GM12801 (cell line): ENCODE results near the gene DCDC1.

ENCODE experiments used
- TF ChIP-seq, protein P1 (sequence below): IDR thresholded peaks from one replicate; pipeline ENCODE4 v1.5.1; 2011; ENCODE audit warnings: control low read depth; ENCODE audit not compliant: insufficient read length; ENCODE audit errors: extremely low read depth

The DCDC1 gene

DNA sequence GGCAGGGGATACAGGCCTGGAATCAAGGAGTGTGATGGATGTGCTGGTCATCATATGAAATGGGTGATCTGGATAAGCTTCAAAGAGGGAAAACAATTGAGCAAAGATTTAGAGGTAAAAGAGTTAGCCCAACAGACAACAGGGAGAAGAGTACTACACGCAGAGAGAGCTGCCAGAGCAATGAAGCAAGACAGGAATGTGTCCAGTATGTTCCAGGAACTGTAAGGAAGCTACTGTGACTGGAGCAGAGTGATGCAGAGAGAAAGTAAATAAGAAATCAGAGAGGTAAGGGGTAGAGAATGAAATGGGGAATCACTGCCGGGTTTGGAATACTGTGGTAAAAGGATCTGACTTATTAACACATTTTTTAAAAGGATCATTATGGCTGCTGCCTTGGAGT, 255.1 kb downstream of the DCDC1 start:
- TF ChIP-seq, protein P1, sequence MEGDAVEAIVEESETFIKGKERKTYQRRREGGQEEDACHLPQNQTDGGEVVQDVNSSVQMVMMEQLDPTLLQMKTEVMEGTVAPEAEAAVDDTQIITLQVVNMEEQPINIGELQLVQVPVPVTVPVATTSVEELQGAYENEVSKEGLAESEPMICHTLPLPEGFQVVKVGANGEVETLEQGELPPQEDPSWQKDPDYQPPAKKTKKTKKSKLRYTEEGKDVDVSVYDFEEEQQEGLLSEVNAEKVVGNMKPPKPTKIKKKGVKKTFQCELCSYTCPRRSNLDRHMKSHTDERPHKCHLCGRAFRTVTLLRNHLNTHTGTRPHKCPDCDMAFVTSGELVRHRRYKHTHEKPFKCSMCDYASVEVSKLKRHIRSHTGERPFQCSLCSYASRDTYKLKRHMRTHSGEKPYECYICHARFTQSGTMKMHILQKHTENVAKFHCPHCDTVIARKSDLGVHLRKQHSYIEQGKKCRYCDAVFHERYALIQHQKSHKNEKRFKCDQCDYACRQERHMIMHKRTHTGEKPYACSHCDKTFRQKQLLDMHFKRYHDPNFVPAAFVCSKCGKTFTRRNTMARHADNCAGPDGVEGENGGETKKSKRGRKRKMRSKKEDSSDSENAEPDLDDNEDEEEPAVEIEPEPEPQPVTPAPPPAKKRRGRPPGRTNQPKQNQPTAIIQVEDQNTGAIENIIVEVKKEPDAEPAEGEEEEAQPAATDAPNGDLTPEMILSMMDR: no peak

DNA sequence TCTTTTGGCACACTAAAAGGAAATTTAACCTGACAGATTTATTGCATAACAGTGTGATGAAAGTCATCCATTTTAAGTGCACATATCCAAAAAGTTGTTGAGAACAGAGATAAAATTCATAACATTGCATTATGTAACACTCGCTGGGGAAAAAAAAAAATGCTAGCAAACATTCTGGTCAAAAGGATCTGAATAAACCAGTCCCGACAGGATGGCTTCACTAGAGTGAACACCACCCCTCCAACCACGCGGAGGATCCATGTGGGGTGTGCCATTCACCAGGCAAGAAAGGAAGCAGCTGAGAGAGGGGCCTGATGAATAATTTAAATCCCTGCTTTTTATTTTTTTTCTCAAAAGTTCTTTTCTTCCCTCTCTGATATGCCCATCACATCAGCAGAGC, 258.7 kb downstream of the DCDC1 start:
- TF ChIP-seq, protein P1: no peak

DNA sequence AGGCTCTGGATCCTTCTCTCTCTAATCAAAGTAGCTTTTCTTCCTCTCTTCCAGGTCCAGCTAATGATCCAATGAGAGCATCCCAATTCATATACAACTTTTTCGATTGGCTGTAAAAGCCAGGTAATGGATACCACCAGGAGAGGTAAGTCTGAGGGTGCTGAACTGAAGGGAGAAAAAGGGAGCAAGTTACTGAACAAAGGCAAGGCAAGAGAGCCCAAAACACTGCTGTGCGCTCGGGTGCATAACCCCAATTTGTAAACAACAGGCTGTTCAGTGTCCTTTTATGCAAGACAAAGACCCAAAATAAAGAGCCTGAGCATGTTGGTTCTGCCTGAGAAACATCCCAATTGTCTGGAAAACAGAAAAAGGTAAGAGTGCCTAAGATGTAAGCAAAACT, 260.1 kb downstream of the DCDC1 start:
- TF ChIP-seq, protein P1: no peak

DNA sequence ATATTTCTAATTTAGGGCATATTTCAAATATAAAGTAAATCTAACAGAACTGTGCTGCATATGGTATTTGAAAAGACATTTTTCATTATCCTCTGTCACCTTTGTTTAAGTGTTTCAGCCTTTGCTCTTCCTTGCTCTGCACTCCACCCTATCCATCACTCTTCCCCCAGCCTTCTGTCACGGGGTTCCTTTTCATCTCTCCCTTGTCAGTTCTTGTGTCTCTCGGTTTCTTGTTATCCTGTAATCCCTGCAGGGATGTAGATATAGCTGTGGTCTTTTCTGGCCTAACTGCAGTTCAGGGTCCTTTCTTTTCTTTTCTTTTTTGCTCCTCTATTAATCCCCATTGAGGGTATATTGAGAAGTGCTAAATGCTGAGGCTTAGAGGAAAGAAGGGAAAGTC, 261.9 kb downstream of the DCDC1 start:
- TF ChIP-seq, protein P1: no peak

DNA sequence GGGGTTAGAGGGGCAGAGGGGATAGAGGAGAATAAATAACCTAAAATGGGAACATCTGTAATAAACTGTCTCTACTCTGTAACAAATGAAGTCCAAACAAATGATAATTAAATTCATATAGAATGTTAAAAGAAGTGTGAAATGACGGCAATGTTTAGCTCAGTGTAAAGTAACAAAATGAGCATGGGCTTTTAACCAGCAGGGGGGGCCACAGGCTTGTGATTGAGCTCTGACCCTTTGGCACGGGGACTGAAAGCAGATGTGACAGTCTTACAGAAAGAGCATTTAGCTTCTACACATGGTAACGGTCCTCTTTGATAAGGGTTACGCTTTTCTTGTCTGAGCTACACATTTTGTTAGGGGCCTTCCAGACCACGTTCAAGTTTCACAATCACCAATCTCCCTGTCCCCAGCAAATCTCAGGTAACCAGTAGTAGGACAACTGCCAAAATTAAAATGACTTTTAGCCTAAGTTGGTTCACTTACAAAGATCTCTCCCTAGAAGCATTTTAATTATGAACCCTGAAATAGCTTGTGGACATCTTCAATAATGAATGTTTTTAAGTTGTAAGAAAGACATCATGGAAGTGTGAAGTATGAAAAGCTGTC, 262.5 kb downstream of the DCDC1 start:
- TF ChIP-seq, protein P1: no peak

DNA sequence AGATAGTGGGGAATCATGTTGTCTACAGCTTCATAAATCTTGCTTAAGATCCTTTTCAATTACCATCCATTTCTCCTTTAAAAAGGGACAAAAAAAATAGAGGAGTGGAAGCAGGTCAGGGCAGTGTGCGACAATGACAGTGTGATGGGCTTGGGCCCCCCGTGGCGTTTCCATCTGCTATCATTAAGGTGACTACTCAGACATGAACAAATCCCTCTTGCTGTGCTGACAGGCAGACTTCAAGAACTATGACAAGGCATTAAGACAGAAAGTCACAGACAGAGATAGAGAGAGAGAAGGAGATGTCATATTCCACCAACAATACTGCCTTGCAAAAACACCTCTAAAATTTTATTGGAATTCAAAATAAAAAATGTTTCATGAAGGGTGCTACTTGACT, 263.2 kb downstream of the DCDC1 start:
- TF ChIP-seq, protein P1: no peak

DNA sequence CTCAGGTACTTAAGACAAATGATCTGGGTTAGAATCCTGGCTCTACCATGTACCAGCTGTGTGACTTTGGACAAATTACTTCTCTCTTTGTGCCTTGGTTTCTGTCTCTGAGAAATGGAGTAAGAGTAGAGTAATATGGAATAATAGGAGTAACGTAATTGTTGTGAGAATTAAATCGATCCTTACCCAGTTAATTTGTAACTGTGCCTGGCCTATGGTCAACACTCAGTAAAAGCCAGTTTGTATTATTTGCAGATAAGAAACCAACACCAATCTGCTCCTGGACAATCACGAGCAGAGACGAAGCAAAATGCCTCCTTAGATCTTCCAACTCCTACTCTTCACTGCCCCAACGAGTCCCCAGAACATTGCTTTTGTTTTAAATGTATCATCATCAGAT, 266.7 kb downstream of the DCDC1 start:
- TF ChIP-seq, protein P1: no peak
